Skeletal muscle satellite cell (primary cell): Measurements from ENCODE around the gene CDR2.

Experiments used
- H3K27me3 ChIP-seq: 2 replicates; pipeline ENCODE4 v1.7.0; 2013; ENCODE audit warnings: low read length; ENCODE audit not compliant: control insufficient read depth, insufficient read depth
- H3K36me3 ChIP-seq: 2 replicates; pipeline ENCODE4 v1.7.0; 2013; ENCODE audit warnings: mild to moderate bottlenecking, control low read depth, low read length; ENCODE audit not compliant: insufficient read depth
- H3K4me1 ChIP-seq: 2 replicates; pipeline ENCODE4 v1.7.0; 2013; ENCODE audit warnings: low read length; ENCODE audit not compliant: control insufficient read depth, insufficient read depth
- H3K4me2 ChIP-seq: 2 replicates; pipeline ENCODE4 v1.7.0; 2013; ENCODE audit warnings: mild to moderate bottlenecking, low read length
- H3K4me3 ChIP-seq: 2 replicates; pipeline ENCODE4 v1.7.0; 2013; ENCODE audit warnings: low read length
- H3K9ac ChIP-seq: 2 replicates; pipeline ENCODE4 v1.7.0; 2013; ENCODE audit warnings: mild to moderate bottlenecking, low read depth, low read length, moderate library complexity
- H3K9me3 ChIP-seq: replicated peaks from 2 replicates; pipeline ENCODE4 v1.7.0; 2013; ENCODE audit warnings: mild to moderate bottlenecking, control low read depth, low read length

The CDR2 gene

GRCh38 chr16:22347100-22347820 lies 27.2 kb downstream of the CDR2 start:
- Histone ChIP-seq H3K9ac (no peak overlapping the region), H3K9me3 (no peaks in the 10 kb centered on the region), H3K4me1 (no peaks in the 10 kb centered on the region), H3K4me2 (no peak overlapping the region), H3K4me3 (no peak overlapping the region), H3K27me3 (no peaks in the 10 kb centered on the region), H3K36me3 (peaks cover 71% of the 10 kb centered on the region)

DNA sequence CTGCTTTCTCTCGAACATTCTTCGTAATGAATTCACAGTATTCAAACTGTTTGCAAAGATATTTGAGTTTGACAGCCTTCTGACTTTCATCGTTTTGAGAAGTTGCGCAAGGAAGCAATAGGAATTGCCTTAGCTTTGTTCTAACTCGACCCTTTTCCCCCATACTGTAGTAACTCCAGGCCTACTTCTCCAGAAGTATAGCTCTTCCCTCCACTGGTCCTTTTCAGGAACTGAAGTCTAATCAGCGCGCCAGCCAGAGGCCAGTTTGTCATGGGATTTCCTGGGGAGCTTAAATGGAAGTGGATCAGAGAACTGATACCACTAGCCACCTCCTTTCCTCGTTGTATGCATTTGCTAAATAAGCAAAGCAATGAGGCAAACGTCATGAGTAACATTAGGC lies 27.9 kb downstream of the CDR2 start:
- H3K4me1 ChIP-seq, result no peaks in the 10 kb centered on the region
- H3K9me3 ChIP-seq, result no peaks in the 10 kb centered on the region
- no peaks in the 10 kb centered on the region for H3K27me3 ChIP-seq
- H3K4me3 ChIP-seq, result no peak overlapping the region
- H3K4me2 ChIP-seq, result no peak overlapping the region
- H3K36me3 ChIP-seq, result peaks cover 64% of the 10 kb centered on the region
- H3K9ac ChIP-seq, result no peak overlapping the region

DNA sequence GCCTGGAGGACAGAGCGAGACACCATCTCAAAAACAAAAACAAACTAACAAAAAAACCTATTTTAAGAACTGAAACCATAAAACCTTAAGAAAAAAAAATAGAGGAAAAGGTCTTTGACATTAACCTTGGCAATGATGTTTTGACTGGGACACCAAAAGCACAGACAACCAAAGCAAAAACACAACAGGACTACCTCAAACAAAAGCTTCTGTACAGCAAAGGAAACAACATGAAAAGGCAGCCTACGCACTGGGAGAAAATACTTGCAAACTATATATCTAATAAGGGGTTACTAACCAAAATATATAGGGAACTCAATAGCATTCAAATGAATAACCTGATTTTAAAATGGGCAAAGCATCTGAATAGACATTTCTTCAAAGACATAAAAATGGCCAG lies 32.3 kb downstream of the CDR2 start:
- no peak overlapping the region for H3K9ac ChIP-seq
- no peaks in the 10 kb centered on the region for H3K27me3 ChIP-seq
- H3K36me3 ChIP-seq, result peaks cover 52% of the 10 kb centered on the region
- H3K4me1 ChIP-seq, result no peaks in the 10 kb centered on the region
- H3K9me3 ChIP-seq, result no peaks in the 10 kb centered on the region
- H3K4me3 ChIP-seq, result no peak overlapping the region
- no peak overlapping the region for H3K4me2 ChIP-seq

- Histone ChIP-seq H3K4me3 (no peak overlapping the region), H3K27me3 (no peaks in the 10 kb centered on the region), H3K9me3 (no peaks in the 10 kb centered on the region), H3K36me3 (peaks cover 52% of the 10 kb centered on the region), H3K4me1 (no peaks in the 10 kb centered on the region), H3K9ac (no peak overlapping the region), H3K4me2 (no peak overlapping the region)
Observed at GRCh38 chr16:22340945-22341344, 33.5 kb downstream of the CDR2 start.

DNA sequence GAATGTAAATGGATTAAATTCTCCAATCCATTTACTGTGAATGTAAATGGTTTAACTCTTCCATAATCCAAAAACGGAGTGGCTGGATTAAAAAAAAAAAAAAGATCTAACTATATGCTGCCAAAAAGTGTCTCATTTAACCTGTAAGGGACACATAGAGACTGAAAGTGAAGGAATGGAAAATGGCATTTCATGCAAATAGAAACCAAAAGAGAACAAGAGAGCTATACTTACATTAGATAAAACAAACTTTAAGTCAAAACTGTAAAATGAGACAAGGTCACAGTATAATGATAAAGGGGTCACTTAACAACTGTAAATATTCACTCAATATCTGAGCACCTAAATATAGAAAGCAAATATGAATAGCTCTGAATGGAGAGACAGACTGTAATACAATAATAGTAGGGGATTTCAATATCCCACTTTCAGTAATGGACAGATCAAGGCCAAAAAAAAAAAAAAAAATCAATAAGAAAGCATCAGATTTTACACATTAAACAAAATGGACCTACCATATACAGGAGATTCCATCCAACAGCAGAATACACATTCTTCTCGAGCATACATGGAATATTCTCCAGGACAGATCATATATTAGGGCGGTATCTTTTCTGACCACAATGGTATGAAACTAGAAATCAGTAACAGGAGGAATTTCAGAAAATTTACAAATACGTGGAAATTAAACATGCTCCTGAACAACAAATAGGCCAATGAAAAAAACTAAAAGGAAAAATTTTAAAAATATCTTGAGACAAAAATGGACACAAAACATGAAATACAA lies 36.4 kb downstream of the CDR2 start:
- Histone ChIP-seq H3K9me3 (no peaks in the 10 kb centered on the region), H3K4me1 (no peaks in the 10 kb centered on the region), H3K36me3 (peaks cover 58% of the 10 kb centered on the region), H3K4me3 (no peak overlapping the region), H3K4me2 (no peak overlapping the region), H3K9ac (no peak overlapping the region), H3K27me3 (no peaks in the 10 kb centered on the region)

DNA sequence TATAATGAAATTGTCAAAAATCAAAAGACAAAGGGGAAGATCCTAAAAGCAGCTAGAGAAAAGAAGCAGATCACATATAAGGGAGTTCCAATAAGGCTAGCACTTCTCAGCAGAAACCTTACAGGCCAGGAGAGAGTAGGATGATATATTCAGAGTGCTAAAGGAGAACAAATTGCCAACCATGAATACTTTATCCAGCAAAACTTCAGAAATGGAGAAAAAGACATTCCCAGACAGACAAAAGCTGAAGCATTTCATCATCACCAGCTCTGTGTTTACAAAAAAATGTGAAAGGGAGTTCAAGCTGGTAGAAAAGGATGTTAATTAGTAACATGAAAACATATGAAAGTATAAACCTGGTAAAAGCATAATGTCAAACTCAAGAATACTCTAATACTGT lies 37.4 kb downstream of the CDR2 start:
- H3K36me3 ChIP-seq, result peaks cover 61% of the 10 kb centered on the region
- H3K9ac ChIP-seq, result no peak overlapping the region
- no peak overlapping the region for H3K4me2 ChIP-seq
- no peaks in the 10 kb centered on the region for H3K27me3 ChIP-seq
- H3K9me3 ChIP-seq, result no peaks in the 10 kb centered on the region
- H3K4me3 ChIP-seq, result no peak overlapping the region
- H3K4me1 ChIP-seq, result no peaks in the 10 kb centered on the region

GRCh38 chr16:22336581-22336980 lies 37.8 kb downstream of the CDR2 start:
- no peak overlapping the region for H3K4me2 ChIP-seq
- peaks cover 66% of the 10 kb centered on the region for H3K36me3 ChIP-seq
- H3K9ac ChIP-seq, result no peak overlapping the region
- no peaks in the 10 kb centered on the region for H3K27me3 ChIP-seq
- no peaks in the 10 kb centered on the region for H3K9me3 ChIP-seq
- no peaks in the 10 kb centered on the region for H3K4me1 ChIP-seq
- H3K4me3 ChIP-seq, result no peak overlapping the region

GRCh38 chr16:22335668-22336246 lies 38.7 kb downstream of the CDR2 start:
- Histone ChIP-seq H3K4me2 (no peak overlapping the region), H3K4me3 (no peak overlapping the region), H3K27me3 (no peaks in the 10 kb centered on the region), H3K4me1 (no peaks in the 10 kb centered on the region), H3K9ac (no peak overlapping the region), H3K36me3 (peaks cover 61% of the 10 kb centered on the region), H3K9me3 (no peaks in the 10 kb centered on the region)

GRCh38 chr16:22333457-22333994 lies 40.9 kb downstream of the CDR2 start:
- Histone ChIP-seq H3K4me1 (no peaks in the 10 kb centered on the region), H3K9ac (no peak overlapping the region), H3K4me2 (no peak overlapping the region), H3K27me3 (no peaks in the 10 kb centered on the region), H3K36me3 (peaks cover 72% of the 10 kb centered on the region), H3K9me3 (no peaks in the 10 kb centered on the region), H3K4me3 (no peak overlapping the region)

DNA sequence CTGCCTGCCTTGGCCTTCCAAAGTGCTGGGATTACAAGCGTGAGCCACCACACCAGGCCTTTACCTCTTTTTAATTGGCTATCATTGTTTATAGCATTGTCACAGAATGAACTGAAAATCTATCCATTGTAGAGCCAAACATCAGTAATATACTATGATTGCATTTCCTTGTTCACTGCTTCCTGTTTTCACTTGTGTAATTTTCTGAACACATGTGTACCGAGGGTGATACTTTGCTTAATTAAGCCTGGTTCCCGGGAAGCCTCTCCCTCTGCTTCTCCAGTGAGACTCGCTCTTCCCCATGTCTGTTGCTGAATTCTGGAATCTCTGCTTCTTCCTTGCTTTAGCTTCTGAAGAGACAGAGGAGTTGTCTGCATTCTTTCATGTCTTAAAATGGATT lies 44.1 kb downstream of the CDR2 start:
- Histone ChIP-seq H3K36me3 (peaks cover 73% of the 10 kb centered on the region), H3K27me3 (no peaks in the 10 kb centered on the region), H3K9ac (no peak overlapping the region), H3K4me1 (no peaks in the 10 kb centered on the region), H3K4me2 (no peak overlapping the region), H3K9me3 (no peaks in the 10 kb centered on the region), H3K4me3 (no peak overlapping the region)

DNA sequence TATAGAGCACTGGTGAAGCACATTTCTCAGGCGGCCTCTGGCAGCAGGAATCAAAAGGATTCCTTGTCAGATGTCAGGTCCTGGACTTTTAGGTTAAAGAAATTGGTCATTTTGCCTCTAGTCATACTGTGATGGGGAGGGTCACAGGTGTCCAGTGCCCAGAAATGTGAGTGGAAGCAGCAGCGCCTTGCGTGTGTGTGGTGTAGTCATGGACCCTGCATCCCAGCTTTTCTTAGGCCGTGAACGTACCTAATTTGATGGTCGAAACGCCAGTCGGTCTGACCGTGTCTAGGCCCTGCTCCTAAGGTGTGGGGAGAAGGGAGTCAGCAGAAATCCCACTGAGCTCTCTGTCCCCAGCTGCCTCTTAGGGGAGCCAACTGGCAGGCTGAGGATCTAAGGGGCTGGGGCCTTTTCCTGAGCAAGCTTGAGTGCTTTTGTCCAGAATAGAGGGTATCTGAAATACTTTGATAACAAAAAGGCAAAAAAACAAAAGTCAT lies 45.2 kb downstream of the CDR2 start:
- H3K4me3 ChIP-seq, result no peak overlapping the region
- H3K27me3 ChIP-seq, result no peaks in the 10 kb centered on the region
- H3K36me3 ChIP-seq, result peaks cover 78% of the 10 kb centered on the region
- no peaks in the 10 kb centered on the region for H3K9me3 ChIP-seq
- no peak overlapping the region for H3K4me2 ChIP-seq
- no peaks in the 10 kb centered on the region for H3K4me1 ChIP-seq
- no peak overlapping the region for H3K9ac ChIP-seq
